ENCODE data around the gene ARMC12. TPM values are rescaled to one million over a fixed set of nuclear protein-coding genes. Genes with fewer than 3 reads are reported as not detected.

Gene ARMC12
- total and polyA plus RNA-seq, 7 experiments from 2014 or later: 0.78 to 1.8 (median 1.3) TPM

DNA sequence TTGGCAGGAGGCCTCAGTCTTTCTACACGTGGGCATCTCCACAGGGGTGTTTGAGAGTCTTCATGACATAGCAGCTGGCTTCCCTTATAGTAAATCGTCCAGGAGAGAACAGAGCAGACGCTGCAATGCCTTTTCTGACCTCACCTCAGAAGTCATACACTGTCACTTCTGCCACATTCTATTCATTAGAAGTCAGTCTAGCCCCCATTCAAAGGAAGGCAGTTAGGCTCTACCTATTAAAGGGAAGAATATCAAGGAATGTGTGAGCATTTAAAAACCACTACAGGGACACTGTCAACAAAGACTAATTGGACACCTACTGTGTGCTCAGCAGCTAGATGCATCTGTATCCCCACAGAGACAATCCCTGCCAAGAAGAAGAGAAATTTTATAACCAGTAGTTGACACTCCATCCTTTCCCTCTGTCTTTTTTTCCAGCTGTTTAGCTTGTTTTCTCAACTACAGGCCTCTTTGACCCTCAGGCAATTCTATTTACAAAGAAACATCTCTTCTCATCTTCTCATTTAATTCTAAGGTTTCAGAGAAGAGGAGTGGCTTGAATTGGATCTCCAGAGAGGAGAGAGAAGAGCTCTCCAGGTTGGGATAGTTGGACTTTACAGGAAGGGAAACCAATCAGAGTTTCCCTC lies 18.6 kb downstream of the ARMC12 start:
- H3K4me1 Mint-ChIP-seq: peaks cover 0 to 11% (median 0%) of the 10 kb centered on the region in 7 donors
- H3K27me3 Mint-ChIP-seq: peaks cover 5 to 17% (median 11%) of the 10 kb centered on the region in 5 donors
- H3K9me3 ChIP-seq (ENCODE audit: control insufficient read depth in 2 of 3, low read length in 3 of 3): no peaks in the 10 kb centered on the region
- H3K36me3 Mint-ChIP-seq: no peaks in the 10 kb centered on the region
- no peak overlapping the region for H3K4me3 Mint-ChIP-seq
- ChIA-PET CTCF (no interaction called here), POLR2A (no interaction called here)
- no peaks in the 10 kb centered on the region for H3K4me1 ChIP-seq (ENCODE audit: control insufficient read depth in 2 of 2, insufficient read depth in 2 of 2, low read length in 2 of 2)
- ATAC-seq: no peak
- H3K9me3 Mint-ChIP-seq: no peaks in the 10 kb centered on the region
- H3K4me3 ChIP-seq (ENCODE audit: low read length): no peak overlapping the region
- H3K27me3 ChIP-seq (ENCODE audit: control insufficient read depth in 2 of 2, insufficient read depth in 2 of 2, low read length in 2 of 2): peaks cover 0 to 2% of the 10 kb centered on the region in 2 donors
- DNase-seq: no peak
- intact Hi-C loops (cut with micrococcal nuclease): no loop called here
- H3K27ac Mint-ChIP-seq: peak overlapping the region in 2 of 9 donors; percentile 13 to 38
- H3K36me3 ChIP-seq (ENCODE audit: control insufficient read depth in 2 of 3, insufficient read depth in 3 of 3, low read length in 3 of 3): no peaks in the 10 kb centered on the region
- no peak overlapping the region for H3K27ac ChIP-seq (ENCODE audit: low read depth, low read length)

DNA sequence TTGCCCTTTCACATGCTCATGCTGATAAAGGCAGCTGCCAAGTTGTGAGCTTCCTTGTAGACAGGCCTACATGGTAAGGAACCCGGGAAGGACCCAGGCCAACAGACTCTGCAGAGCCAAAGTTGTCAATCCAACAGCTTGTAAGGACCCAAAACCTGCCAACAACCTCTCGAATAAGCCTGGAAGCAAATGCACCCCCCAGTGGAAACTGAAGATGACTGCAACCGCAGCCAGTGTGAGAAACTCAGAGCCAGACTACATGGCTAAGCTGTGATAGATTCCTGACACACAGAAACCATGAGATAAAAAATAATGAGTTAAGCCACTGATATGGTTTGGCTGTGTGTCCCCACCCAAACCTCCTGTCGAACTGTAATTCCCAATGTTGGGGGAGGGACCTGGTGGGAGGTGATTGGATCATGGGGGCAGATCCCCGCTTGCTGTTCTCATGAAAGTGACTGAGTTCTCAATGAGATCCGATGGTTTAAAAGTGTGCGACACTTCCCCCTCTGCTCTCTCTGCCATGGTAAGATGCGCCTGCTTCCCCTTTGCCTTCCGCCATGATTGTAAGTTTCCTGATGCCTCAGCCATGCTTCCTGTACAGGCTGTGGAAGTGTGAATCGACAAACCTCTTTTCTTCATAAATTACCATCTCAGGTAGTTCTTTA lies 20.8 kb downstream of the ARMC12 start:
- Mint-ChIP-seq H3K4me1 (peaks cover 0 to 6% (median 0%) of the 10 kb centered on the region in 7 donors), H3K27me3 (peaks cover 22 to 36% (median 27%) of the 10 kb centered on the region in 5 donors), H3K4me3 (no peak overlapping the region), H3K36me3 (no peaks in the 10 kb centered on the region), H3K9me3 (peaks cover 0 to 2% (median 0%) of the 10 kb centered on the region in 11 donors), H3K27ac (peak overlapping the region in 1 of 9 donors; percentile 4)
- ChIA-PET CTCF (no interaction called here), POLR2A (no interaction called here)
- Histone ChIP-seq H3K4me1 (ENCODE audit: control insufficient read depth in 2 of 2, insufficient read depth in 2 of 2, low read length in 2 of 2) (no peaks in the 10 kb centered on the region), H3K9me3 (ENCODE audit: control insufficient read depth in 2 of 3, low read length in 3 of 3) (no peaks in the 10 kb centered on the region), H3K4me3 (ENCODE audit: low read length) (no peak overlapping the region), H3K36me3 (ENCODE audit: control insufficient read depth in 2 of 3, insufficient read depth in 3 of 3, low read length in 3 of 3) (no peaks in the 10 kb centered on the region), H3K27ac (ENCODE audit: low read depth, low read length) (no peak overlapping the region), H3K27me3 (ENCODE audit: control insufficient read depth in 2 of 2, insufficient read depth in 2 of 2, low read length in 2 of 2) (peaks cover 2 to 4% of the 10 kb centered on the region in 2 donors)
- intact Hi-C loops (cut with micrococcal nuclease): no loop called here
- no peak for ATAC-seq
- DNase-seq: no peak

- H3K4me1 ChIP-seq (ENCODE audit: control insufficient read depth in 2 of 2, insufficient read depth in 2 of 2, low read length in 2 of 2): no peaks in the 10 kb centered on the region
- H3K4me1 Mint-ChIP-seq: peaks cover 0 to 14% (median 6%) of the 10 kb centered on the region in 7 donors
- intact Hi-C loops (cut with micrococcal nuclease): no loop called here
- peaks cover 0 to 2% (median 0%) of the 10 kb centered on the region in 11 donors for H3K9me3 Mint-ChIP-seq
- DNase-seq (no peak), ATAC-seq (no peak)
- no peaks in the 10 kb centered on the region for H3K36me3 Mint-ChIP-seq
- no peak overlapping the region for H3K27ac ChIP-seq (ENCODE audit: low read depth, low read length)
- CTCF ChIA-PET: no interaction called here
- POLR2A ChIA-PET: no interaction called here
- H3K4me3 Mint-ChIP-seq: no peak overlapping the region
- H3K27me3 ChIP-seq (ENCODE audit: control insufficient read depth in 2 of 2, insufficient read depth in 2 of 2, low read length in 2 of 2): peaks cover 2 to 10% of the 10 kb centered on the region in 2 donors
- H3K36me3 ChIP-seq (ENCODE audit: control insufficient read depth in 2 of 3, insufficient read depth in 3 of 3, low read length in 3 of 3): no peaks in the 10 kb centered on the region
- no peak overlapping the region for H3K4me3 ChIP-seq (ENCODE audit: low read length)
- H3K9me3 ChIP-seq (ENCODE audit: control insufficient read depth in 2 of 3, low read length in 3 of 3): no peaks in the 10 kb centered on the region
- peaks cover 40 to 55% (median 45%) of the 10 kb centered on the region in 5 donors for H3K27me3 Mint-ChIP-seq
- no peak overlapping the region for H3K27ac Mint-ChIP-seq
Measured at GRCh38 chr6:35759426-35759825, 22.6 kb downstream of the ARMC12 start.

DNA sequence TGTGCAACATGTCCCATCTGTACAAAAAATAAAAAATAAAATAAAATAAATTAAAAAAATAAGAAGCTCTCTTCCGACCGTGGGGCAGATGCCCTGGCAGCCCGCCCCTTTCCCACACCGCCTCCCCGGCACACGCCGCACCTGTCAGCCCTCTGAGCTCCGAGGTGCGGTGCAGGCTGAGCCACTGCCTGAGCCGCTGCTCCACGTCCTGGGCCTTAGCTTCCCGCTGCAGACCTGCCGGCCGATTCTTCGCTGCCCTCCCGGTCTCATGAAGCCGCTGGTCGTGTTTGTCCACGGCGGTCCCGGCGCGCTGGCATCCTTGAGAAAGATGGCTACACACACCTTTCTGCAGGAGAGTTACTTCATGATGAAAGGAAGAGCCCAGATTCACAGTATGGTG lies 28.9 kb downstream of the ARMC12 start:
- Histone ChIP-seq H3K27ac (ENCODE audit: low read depth, low read length) (no peak overlapping the region), H3K9me3 (ENCODE audit: control insufficient read depth in 2 of 3, low read length in 3 of 3) (no peaks in the 10 kb centered on the region), H3K4me3 (ENCODE audit: low read length) (no peak overlapping the region), H3K36me3 (ENCODE audit: control insufficient read depth in 2 of 3, insufficient read depth in 3 of 3, low read length in 3 of 3) (no peaks in the 10 kb centered on the region), H3K27me3 (ENCODE audit: control insufficient read depth in 2 of 2, insufficient read depth in 2 of 2, low read length in 2 of 2) (peaks cover 0 to 6% of the 10 kb centered on the region in 2 donors), H3K4me1 (ENCODE audit: control insufficient read depth in 2 of 2, insufficient read depth in 2 of 2, low read length in 2 of 2) (no peaks in the 10 kb centered on the region)
- H3K9me3 Mint-ChIP-seq: peaks cover 0 to 2% (median 0%) of the 10 kb centered on the region in 11 donors
- H3K4me3 Mint-ChIP-seq: no peak overlapping the region
- no peak for DNase-seq
- no peak for ATAC-seq
- ChIA-PET CTCF (no interaction called here), POLR2A (no interaction called here)
- peaks cover 33 to 61% (median 33%) of the 10 kb centered on the region in 5 donors for H3K27me3 Mint-ChIP-seq
- peak overlapping the region in 1 of 9 donors; percentile 81 for H3K27ac Mint-ChIP-seq
- peaks cover 0 to 14% (median 4%) of the 10 kb centered on the region in 7 donors for H3K4me1 Mint-ChIP-seq
- no peaks in the 10 kb centered on the region for H3K36me3 Mint-ChIP-seq
- intact Hi-C loops (cut with micrococcal nuclease): no loop called here

DNA sequence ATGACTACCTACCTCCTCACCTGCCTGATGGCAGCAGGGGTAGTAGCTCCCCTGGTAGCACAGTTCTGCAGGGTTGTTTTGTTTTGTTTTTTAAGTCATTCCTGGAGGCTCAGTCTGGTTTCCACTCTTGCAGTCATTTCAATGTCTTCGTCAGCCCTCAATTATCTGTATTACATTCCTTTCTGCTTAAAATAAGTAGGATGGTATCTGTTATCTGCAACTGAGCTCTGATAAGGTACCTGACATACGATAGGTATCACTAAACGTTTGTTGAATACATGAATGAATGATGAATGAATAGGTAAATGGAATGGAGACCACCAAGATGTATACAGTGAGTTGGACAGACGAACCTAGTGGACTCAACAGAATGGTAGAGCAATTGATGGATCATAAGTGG lies 32.4 kb downstream of the ARMC12 start:
- Histone ChIP-seq H3K27ac (ENCODE audit: low read depth, low read length) (no peak overlapping the region), H3K4me3 (ENCODE audit: low read length) (no peak overlapping the region), H3K9me3 (ENCODE audit: control insufficient read depth in 2 of 3, low read length in 3 of 3) (no peaks in the 10 kb centered on the region), H3K27me3 (ENCODE audit: control insufficient read depth in 2 of 2, insufficient read depth in 2 of 2, low read length in 2 of 2) (peaks cover 0 to 2% of the 10 kb centered on the region in 2 donors), H3K36me3 (ENCODE audit: control insufficient read depth in 2 of 3, insufficient read depth in 3 of 3, low read length in 3 of 3) (no peaks in the 10 kb centered on the region), H3K4me1 (ENCODE audit: control insufficient read depth in 2 of 2, insufficient read depth in 2 of 2, low read length in 2 of 2) (no peaks in the 10 kb centered on the region)
- Mint-ChIP-seq H3K9me3 (no peaks in the 10 kb centered on the region), H3K4me3 (no peak overlapping the region), H3K27me3 (peaks cover 4 to 38% (median 5%) of the 10 kb centered on the region in 5 donors), H3K27ac (no peak overlapping the region), H3K4me1 (peaks cover 0 to 2% (median 0%) of the 10 kb centered on the region in 7 donors), H3K36me3 (no peaks in the 10 kb centered on the region)
- ATAC-seq (no peak), DNase-seq (no peak)
- CTCF ChIA-PET: no interaction called here
- POLR2A ChIA-PET: no interaction called here
- intact Hi-C loops (cut with micrococcal nuclease): no loop called here

- H3K4me1 ChIP-seq (ENCODE audit: control insufficient read depth in 2 of 2, insufficient read depth in 2 of 2, low read length in 2 of 2): no peaks in the 10 kb centered on the region
- CTCF ChIA-PET: no interaction called here
- no peak overlapping the region for H3K4me3 ChIP-seq (ENCODE audit: low read length)
- H3K36me3 ChIP-seq (ENCODE audit: control insufficient read depth in 2 of 3, insufficient read depth in 3 of 3, low read length in 3 of 3): no peaks in the 10 kb centered on the region
- Mint-ChIP-seq H3K9me3 (no peaks in the 10 kb centered on the region), H3K4me3 (no peak overlapping the region), H3K27me3 (peaks cover 6 to 38% (median 11%) of the 10 kb centered on the region in 5 donors), H3K27ac (no peak overlapping the region), H3K4me1 (peaks cover 0 to 4% (median 0%) of the 10 kb centered on the region in 7 donors), H3K36me3 (no peaks in the 10 kb centered on the region)
- DNase-seq (no peak), ATAC-seq (no peak)
- H3K9me3 ChIP-seq (ENCODE audit: control insufficient read depth in 2 of 3, low read length in 3 of 3): no peaks in the 10 kb centered on the region
- H3K27me3 ChIP-seq (ENCODE audit: control insufficient read depth in 2 of 2, insufficient read depth in 2 of 2, low read length in 2 of 2): no peaks in the 10 kb centered on the region
- POLR2A ChIA-PET: no interaction called here
- intact Hi-C loops (cut with micrococcal nuclease): no loop called here
- H3K27ac ChIP-seq (ENCODE audit: low read depth, low read length): no peak overlapping the region
Measured at GRCh38 chr6:35771343-35771627, 34.5 kb downstream of the ARMC12 start.

All from naive thymus-derived CD4-positive, alpha-beta T cell (primary cell).